WTC11 (cell line): ENCODE data around the gene CFAP119. TPM values are rescaled to one million over a fixed set of nuclear protein-coding genes. Genes with fewer than 3 reads are reported as not detected.

Experiments used
- ATF3 ChIP-seq: sonication (generic); formaldehyde crosslinking; conservative IDR thresholded peaks from 2 replicates; pipeline ENCODE4 v1.8.1; 2022; ENCODE audit warnings: mild to moderate bottlenecking, missing genetic modification reagents
- CREB1 ChIP-seq: sonication (generic); formaldehyde crosslinking; IDR thresholded peaks from 2 replicates; pipeline ENCODE4 v1.8.0; 2023; ENCODE audit warnings: mild to moderate bottlenecking, missing genetic modification reagents
- EMX1 ChIP-seq: fragments of 250-450 bp; sonication (Bioruptor Pico); IDR thresholded peaks from 2 replicates; pipeline ENCODE4 v1.8.0; 2021; ENCODE audit warnings: mild to moderate bottlenecking
- ETV6 ChIP-seq: sonication (generic); formaldehyde crosslinking; IDR thresholded peaks from 2 replicates; pipeline ENCODE4 v1.8.1; 2022; ENCODE audit warnings: mild to moderate bottlenecking, missing genetic modification reagents
- GABPB1 ChIP-seq: sonication (generic); formaldehyde crosslinking; IDR thresholded peaks from 2 replicates; pipeline ENCODE4 v1.8.1; 2023; ENCODE audit warnings: mild to moderate bottlenecking, missing genetic modification reagents
- GRHL2 ChIP-seq: fragments of 250-450 bp; sonication (Bioruptor Pico); IDR thresholded peaks from 2 replicates; pipeline ENCODE4 v1.8.0; 2022; ENCODE audit warnings: mild to moderate bottlenecking, moderate library complexity; ENCODE audit not compliant: insufficient replicate concordance, severe bottlenecking
- GTF2I ChIP-seq: fragments of 250-450 bp; sonication (Bioruptor Pico); conservative IDR thresholded peaks from 2 replicates; pipeline ENCODE4 v1.4.0; 2021; ENCODE audit warnings: mild to moderate bottlenecking
- HMGXB4 ChIP-seq: sonication (generic); formaldehyde crosslinking; IDR thresholded peaks from 2 replicates; pipeline ENCODE4 v1.8.1; 2023; ENCODE audit warnings: mild to moderate bottlenecking, moderate library complexity, missing genetic modification reagents
- IRF2 ChIP-seq: sonication (generic); formaldehyde crosslinking; IDR thresholded peaks from 2 replicates; pipeline ENCODE4 v1.8.0; 2022; ENCODE audit warnings: low read depth, missing genetic modification reagents, borderline replicate concordance
- JAZF1 ChIP-seq: fragments of 250-450 bp; sonication (Bioruptor Pico); IDR thresholded peaks from 2 replicates; pipeline ENCODE4 v1.9.0; 2021; ENCODE audit warnings: moderate library complexity, mild to moderate bottlenecking, inconsistent platforms
- JUN ChIP-seq: sonication (generic); formaldehyde crosslinking; IDR thresholded peaks from 2 replicates; pipeline ENCODE4 v1.8.0; 2023; ENCODE audit warnings: mild to moderate bottlenecking, missing genetic modification reagents
- KAT7 ChIP-seq: sonication (generic); formaldehyde crosslinking; IDR thresholded peaks from 2 replicates; pipeline ENCODE4 v1.8.1; 2023; ENCODE audit warnings: missing genetic modification reagents, mild to moderate bottlenecking, borderline replicate concordance
- NFATC4 ChIP-seq: fragments of 250-450 bp; sonication (Bioruptor Pico); IDR thresholded peaks from 2 replicates; pipeline ENCODE4 v1.9.0; 2021; ENCODE audit warnings: mild to moderate bottlenecking
- NFE2L1 ChIP-seq: sonication (generic); formaldehyde crosslinking; IDR thresholded peaks from 2 replicates; pipeline ENCODE4 v1.8.1; 2023; ENCODE audit warnings: missing genetic modification reagents
- OVOL2 ChIP-seq: fragments of 250-450 bp; sonication (Bioruptor Pico); IDR thresholded peaks from 2 replicates; pipeline ENCODE4 v1.9.0; 2021; ENCODE audit warnings: mild to moderate bottlenecking, borderline replicate concordance
- RELA ChIP-seq: sonication (generic); formaldehyde crosslinking; IDR thresholded peaks from 2 replicates; pipeline ENCODE4 v1.8.1; 2022; ENCODE audit warnings: missing genetic modification reagents, mild to moderate bottlenecking, borderline replicate concordance
- SOX15 ChIP-seq: fragments of 250-450 bp; sonication (Bioruptor Pico); IDR thresholded peaks from 2 replicates; pipeline ENCODE4 v1.9.0; 2021; ENCODE audit warnings: mild to moderate bottlenecking
- TCF7 ChIP-seq: sonication (generic); formaldehyde crosslinking; IDR thresholded peaks from 2 replicates; pipeline ENCODE4 v1.8.0; 2022; ENCODE audit warnings: mild to moderate bottlenecking, low read depth, missing genetic modification reagents, moderate library complexity
- TEAD4 ChIP-seq: sonication (generic); formaldehyde crosslinking; IDR thresholded peaks from 2 replicates; pipeline ENCODE4 v1.8.0; 2022; ENCODE audit warnings: mild to moderate bottlenecking, missing genetic modification reagents
- USF2 ChIP-seq: sonication (generic); formaldehyde crosslinking; IDR thresholded peaks from 2 replicates; pipeline ENCODE4 v1.8.1; 2023; ENCODE audit warnings: mild to moderate bottlenecking, missing genetic modification reagents, moderate library complexity
- ZBTB21 ChIP-seq: sonication (generic); formaldehyde crosslinking; IDR thresholded peaks from 2 replicates; pipeline ENCODE4 v1.8.1; 2023; ENCODE audit warnings: mild to moderate bottlenecking, missing genetic modification reagents, borderline replicate concordance
- ZMAT4 ChIP-seq: fragments of 250-450 bp; sonication (Bioruptor Pico); IDR thresholded peaks from 2 replicates; pipeline ENCODE4 v1.9.0; 2021; ENCODE audit warnings: mild to moderate bottlenecking
- ZNF138 ChIP-seq: sonication (generic); formaldehyde crosslinking; conservative IDR thresholded peaks from 2 replicates; pipeline ENCODE4 v1.8.1; 2022; ENCODE audit warnings: mild to moderate bottlenecking, moderate library complexity, missing genetic modification reagents
- ZNF219 ChIP-seq: sonication (generic); formaldehyde crosslinking; IDR thresholded peaks from 2 replicates; pipeline ENCODE4 v1.8.0; 2023; ENCODE audit warnings: missing genetic modification reagents, mild to moderate bottlenecking, borderline replicate concordance
- ZNF232 ChIP-seq: sonication (generic); formaldehyde crosslinking; IDR thresholded peaks from 2 replicates; pipeline ENCODE4 v1.8.0; 2022; ENCODE audit warnings: mild to moderate bottlenecking, missing genetic modification reagents
- ZNF263 ChIP-seq: sonication (generic); formaldehyde crosslinking; IDR thresholded peaks from 2 replicates; pipeline ENCODE4 v1.8.1; 2022; ENCODE audit warnings: low read depth, mild to moderate bottlenecking, moderate library complexity, missing genetic modification reagents
- ZNF416 ChIP-seq: fragments of 250-450 bp; sonication (Bioruptor Pico); IDR thresholded peaks from 2 replicates; pipeline ENCODE4 v1.9.0; 2021; ENCODE audit warnings: mild to moderate bottlenecking, inconsistent platforms
- total RNA-seq: library from RNA; stranded (reverse); gene quantifications from 3 replicates; pipeline ENCODE4 v1.2.3, GENCODE V29; 2021
- TF ChIP-seq, protein P1 (sequence below): fragments of 250-450 bp; sonication (Bioruptor Pico); IDR thresholded peaks from 2 replicates; pipeline ENCODE4 v2.1.2; 2022; ENCODE audit warnings: mild to moderate bottlenecking, moderate library complexity
- TF ChIP-seq, protein P2 (sequence below): sonication (generic); formaldehyde crosslinking; IDR thresholded peaks from 2 replicates; pipeline ENCODE4 v1.8.0; 2023; ENCODE audit warnings: missing genetic modification reagents
- TF ChIP-seq, protein P3 (sequence below): sonication (generic); formaldehyde crosslinking; IDR thresholded peaks from 2 replicates; pipeline ENCODE4 v1.8.1; 2022; ENCODE audit warnings: low read depth, mild to moderate bottlenecking, moderate library complexity, missing genetic modification reagents, borderline replicate concordance
- TF ChIP-seq, protein P4 (sequence below): fragments of 250-450 bp; sonication (Bioruptor Pico); IDR thresholded peaks from 2 replicates; pipeline ENCODE4 v1.8.0; 2021; ENCODE audit warnings: mild to moderate bottlenecking
- TF ChIP-seq, protein P5 (sequence below): sonication (generic); formaldehyde crosslinking; IDR thresholded peaks from 2 replicates; pipeline ENCODE4 v1.8.1; 2022; ENCODE audit warnings: low read depth, missing genetic modification reagents, borderline replicate concordance

Gene CFAP119
- total RNA-seq, 1 experiment from 2014 or later: 6.6 TPM

- TF ChIP-seq GABPB1: peak; percentile 82
- TF ChIP-seq TCF7: 0 out of 2 replicates have a peak, but pooled peaks have one; percentile 17
- TF ChIP-seq NFE2L1: 0 out of 2 replicates have a peak, but pooled peaks have one; percentile 16
- no peak for TF ChIP-seq ZNF219
- TF ChIP-seq, protein P1, sequence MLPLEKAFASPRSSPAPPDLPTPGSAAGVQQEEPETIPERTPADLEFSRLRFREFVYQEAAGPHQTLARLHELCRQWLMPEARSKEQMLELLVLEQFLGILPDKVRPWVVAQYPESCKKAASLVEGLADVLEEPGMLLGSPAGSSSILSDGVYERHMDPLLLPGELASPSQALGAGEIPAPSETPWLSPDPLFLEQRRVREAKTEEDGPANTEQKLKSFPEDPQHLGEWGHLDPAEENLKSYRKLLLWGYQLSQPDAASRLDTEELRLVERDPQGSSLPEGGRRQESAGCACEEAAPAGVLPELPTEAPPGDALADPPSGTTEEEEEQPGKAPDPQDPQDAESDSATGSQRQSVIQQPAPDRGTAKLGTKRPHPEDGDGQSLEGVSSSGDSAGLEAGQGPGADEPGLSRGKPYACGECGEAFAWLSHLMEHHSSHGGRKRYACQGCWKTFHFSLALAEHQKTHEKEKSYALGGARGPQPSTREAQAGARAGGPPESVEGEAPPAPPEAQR (CRISPR knock-in tag): no peak
- TF ChIP-seq ZNF263 (CRISPR knock-in tag): no peak
- TF ChIP-seq, protein P2, sequence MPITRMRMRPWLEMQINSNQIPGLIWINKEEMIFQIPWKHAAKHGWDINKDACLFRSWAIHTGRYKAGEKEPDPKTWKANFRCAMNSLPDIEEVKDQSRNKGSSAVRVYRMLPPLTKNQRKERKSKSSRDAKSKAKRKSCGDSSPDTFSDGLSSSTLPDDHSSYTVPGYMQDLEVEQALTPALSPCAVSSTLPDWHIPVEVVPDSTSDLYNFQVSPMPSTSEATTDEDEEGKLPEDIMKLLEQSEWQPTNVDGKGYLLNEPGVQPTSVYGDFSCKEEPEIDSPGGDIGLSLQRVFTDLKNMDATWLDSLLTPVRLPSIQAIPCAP (CRISPR knock-in tag): no peak
- TF ChIP-seq ZBTB21 (CRISPR knock-in tag): no peak
- no peak for TF ChIP-seq IRF2 (CRISPR knock-in tag)
- TF ChIP-seq USF2 (CRISPR knock-in tag): no peak
- no peak for TF ChIP-seq ATF3 (CRISPR knock-in tag)
- no peak for TF ChIP-seq GTF2I (CRISPR knock-in tag)
- no peak for TF ChIP-seq JUN (CRISPR knock-in tag)
- TF ChIP-seq ZMAT4 (CRISPR knock-in tag): no peak
- no peak for TF ChIP-seq GRHL2 (CRISPR knock-in tag)
- no peak for TF ChIP-seq CREB1 (CRISPR knock-in tag)
- TF ChIP-seq, protein P3, sequence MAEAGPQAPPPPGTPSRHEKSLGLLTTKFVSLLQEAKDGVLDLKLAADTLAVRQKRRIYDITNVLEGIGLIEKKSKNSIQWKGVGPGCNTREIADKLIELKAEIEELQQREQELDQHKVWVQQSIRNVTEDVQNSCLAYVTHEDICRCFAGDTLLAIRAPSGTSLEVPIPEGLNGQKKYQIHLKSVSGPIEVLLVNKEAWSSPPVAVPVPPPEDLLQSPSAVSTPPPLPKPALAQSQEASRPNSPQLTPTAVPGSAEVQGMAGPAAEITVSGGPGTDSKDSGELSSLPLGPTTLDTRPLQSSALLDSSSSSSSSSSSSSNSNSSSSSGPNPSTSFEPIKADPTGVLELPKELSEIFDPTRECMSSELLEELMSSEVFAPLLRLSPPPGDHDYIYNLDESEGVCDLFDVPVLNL (CRISPR knock-in tag): 0 out of 2 replicates have a peak, but pooled peaks have one; percentile 56
- TF ChIP-seq, protein P4, sequence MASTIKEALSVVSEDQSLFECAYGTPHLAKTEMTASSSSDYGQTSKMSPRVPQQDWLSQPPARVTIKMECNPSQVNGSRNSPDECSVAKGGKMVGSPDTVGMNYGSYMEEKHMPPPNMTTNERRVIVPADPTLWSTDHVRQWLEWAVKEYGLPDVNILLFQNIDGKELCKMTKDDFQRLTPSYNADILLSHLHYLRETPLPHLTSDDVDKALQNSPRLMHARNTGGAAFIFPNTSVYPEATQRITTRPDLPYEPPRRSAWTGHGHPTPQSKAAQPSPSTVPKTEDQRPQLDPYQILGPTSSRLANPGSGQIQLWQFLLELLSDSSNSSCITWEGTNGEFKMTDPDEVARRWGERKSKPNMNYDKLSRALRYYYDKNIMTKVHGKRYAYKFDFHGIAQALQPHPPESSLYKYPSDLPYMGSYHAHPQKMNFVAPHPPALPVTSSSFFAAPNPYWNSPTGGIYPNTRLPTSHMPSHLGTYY (CRISPR knock-in tag): no peak
- TF ChIP-seq NFATC4: no peak
- TF ChIP-seq JAZF1 (CRISPR knock-in tag): no peak
- peak; percentile 85 for TF ChIP-seq KAT7 (CRISPR knock-in tag)
- TF ChIP-seq OVOL2 (CRISPR knock-in tag): no peak
- 0 out of 2 replicates have a peak, but pooled peaks have one; percentile 39 for TF ChIP-seq ZNF232 (CRISPR knock-in tag)
- TF ChIP-seq TEAD4 (CRISPR knock-in tag): no peak
- no peak for TF ChIP-seq EMX1 (CRISPR knock-in tag)
- TF ChIP-seq, protein P5, sequence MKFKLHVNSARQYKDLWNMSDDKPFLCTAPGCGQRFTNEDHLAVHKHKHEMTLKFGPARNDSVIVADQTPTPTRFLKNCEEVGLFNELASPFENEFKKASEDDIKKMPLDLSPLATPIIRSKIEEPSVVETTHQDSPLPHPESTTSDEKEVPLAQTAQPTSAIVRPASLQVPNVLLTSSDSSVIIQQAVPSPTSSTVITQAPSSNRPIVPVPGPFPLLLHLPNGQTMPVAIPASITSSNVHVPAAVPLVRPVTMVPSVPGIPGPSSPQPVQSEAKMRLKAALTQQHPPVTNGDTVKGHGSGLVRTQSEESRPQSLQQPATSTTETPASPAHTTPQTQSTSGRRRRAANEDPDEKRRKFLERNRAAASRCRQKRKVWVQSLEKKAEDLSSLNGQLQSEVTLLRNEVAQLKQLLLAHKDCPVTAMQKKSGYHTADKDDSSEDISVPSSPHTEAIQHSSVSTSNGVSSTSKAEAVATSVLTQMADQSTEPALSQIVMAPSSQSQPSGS (CRISPR knock-in tag): no peak
- no peak for TF ChIP-seq ZNF138
- TF ChIP-seq SOX15 (CRISPR knock-in tag): no peak
- TF ChIP-seq ZNF416 (CRISPR knock-in tag): no peak
- peak; percentile 73 for TF ChIP-seq HMGXB4 (CRISPR knock-in tag)
- no peak for TF ChIP-seq RELA (CRISPR knock-in tag)
- peak; percentile 62; the same call in 1 of the 2 replicates for TF ChIP-seq ETV6
These were observed 25.2 kb upstream of the CFAP119 start, which contains the start of gene ZNF629 (continued) for GRCh38 chr16:30786936-30787612.
